K562 (cell line): ENCODE measurements around the gene ACADL. TPM values are rescaled to one million over a fixed set of nuclear protein-coding genes. Genes with fewer than 3 reads are reported as not detected.
A peak's percentile ranks its signal among the peaks of the same experiment; 100 is the strongest.

Experiments used
- ATAC-seq: fragments of 200-7000 bp; cut with Tn5 transposase; 3 replicates; pipeline ENCODE4 v1.9.1; 2020; ENCODE audit warnings: moderate library complexity
- BruUV-seq: library from RNA; stranded (reverse); fragments of 400-500 nt; replicated peaks from 2 replicates; lab custom pipeline; 2021; lab: Mats Ljungman, UMichigan
- CTCF ChIA-PET: fragments of 300-600 bp; formaldehyde crosslinking; extraction: SDS; loops from one replicate; lab custom pipeline; 2021; ENCODE audit warnings: low intra/inter-chr PET ratio; lab: Yijun Ruan, JAX
- POLR2A ChIA-PET: fragments of 300-600, 350-650 bp; sonication (Branson Sonifier 250); formaldehyde crosslinking; extraction: SDS; loops from one replicate; lab custom pipeline; 2021; ENCODE audit warnings: antibody characterized with exemption, inconsistent platforms; lab: Yijun Ruan, JAX
- DNase-seq, 4 experiments: peaks; one replicate each; pipeline versions ENCODE4 v3.0.0 to v3.0.0-alpha.2; 2011 to 2018; ENCODE audit warnings: low spot score in 3 of 4, mixed read lengths in 3 of 4; ENCODE audit errors: extremely low read depth in 1 of 4
- FAIRE-seq: peaks from 2 replicates; lab custom pipeline; 2011; peaks lifted over from hg19 to GRCh38; lab: Jason Lieb, UNC
- H2AFZ ChIP-seq: 2 replicates; pipeline ENCODE4 v1.6.0; 2011; ENCODE audit warnings: low read depth, low read length, control low read depth, inconsistent platforms
- H3K27ac ChIP-seq: fragments of 200-600 bp; 3 replicates; pipeline ENCODE4 v1.8.0; 2011; ENCODE audit warnings: low read depth, mild to moderate bottlenecking, control low read depth, inconsistent platforms, low read length, moderate library complexity, mixed read lengths; ENCODE audit errors: extremely low read depth
- H3K27me3 ChIP-seq, 2 experiments: fragments of 300-600 bp in 1 of 2; 2 replicates in 1 of 2; 3 replicates in 1 of 2; pipeline versions ENCODE4 v1.6.0 to v1.8.0; 2011; ENCODE audit warnings: inconsistent platforms in 2 of 2, low read length in 2 of 2, mild to moderate bottlenecking in 1 of 2, mixed read lengths in 1 of 2, moderate library complexity in 1 of 2; ENCODE audit not compliant: control insufficient read depth in 2 of 2, insufficient read depth in 2 of 2
- H3K36me3 ChIP-seq: fragments of 300-600 bp; 3 replicates; pipeline ENCODE4 v1.8.0; 2011; ENCODE audit warnings: mild to moderate bottlenecking, low read length, inconsistent platforms; ENCODE audit not compliant: control insufficient read depth, insufficient read depth
- H3K4me1 ChIP-seq, 2 experiments: fragments of 200-600 bp in 1 of 2; replicated peaks in 1 of 2; 2 replicates in 1 of 2; 3 replicates in 1 of 2; pipeline versions ENCODE4 v1.5.1 to v1.8.0; 2011; ENCODE audit warnings: inconsistent platforms in 2 of 2, low read length in 2 of 2, mild to moderate bottlenecking in 1 of 2, mixed read lengths in 1 of 2, moderate library complexity in 1 of 2; ENCODE audit not compliant: control insufficient read depth in 2 of 2, insufficient read depth in 2 of 2
- H3K4me2 ChIP-seq: 2 replicates; pipeline ENCODE4 v1.6.1; 2011; ENCODE audit warnings: low read length, control low read depth, inconsistent platforms, mixed read lengths; ENCODE audit not compliant: insufficient read depth
- H3K4me3 ChIP-seq: fragments of 200-600 bp; sonication (generic), shearing (Covaris generic); 2 replicates; pipeline ENCODE4 v1.5.1; 2016; ENCODE audit warnings: control low read depth, inconsistent platforms
- H3K79me2 ChIP-seq: fragments of 200-600 bp; 3 replicates; pipeline ENCODE4 v1.8.0; 2011; ENCODE audit warnings: low read length, inconsistent platforms; ENCODE audit not compliant: control insufficient read depth, insufficient read depth
- H3K9ac ChIP-seq, 2 experiments: 2 replicates each; pipeline versions ENCODE4 v1.6.0 to v1.6.1; 2011; ENCODE audit warnings: low read depth in 2 of 2, low read length in 2 of 2, control low read depth in 1 of 2, inconsistent platforms in 1 of 2, mild to moderate bottlenecking in 1 of 2, mixed read lengths in 1 of 2; ENCODE audit not compliant: insufficient read depth in 1 of 2
- H3K9me1 ChIP-seq: one replicate; pipeline ENCODE4 v1.6.0; 2011; ENCODE audit warnings: inconsistent platforms, mild to moderate bottlenecking, low read length, moderate library complexity; ENCODE audit not compliant: control insufficient read depth, insufficient read depth
- H3K9me3 ChIP-seq: replicated peaks from 2 replicates; pipeline ENCODE4 v1.5.1; 2011; ENCODE audit warnings: low read depth, low read length, inconsistent platforms; ENCODE audit not compliant: control insufficient read depth, insufficient read depth
- H4K20me1 ChIP-seq: replicated peaks from 2 replicates; pipeline ENCODE4 v1.6.1; 2011; ENCODE audit warnings: low read length, inconsistent platforms, mixed read lengths; ENCODE audit not compliant: control insufficient read depth, insufficient read depth
- CBX5 ChIP-seq: IDR thresholded peaks from 2 replicates; pipeline ENCODE4 v1.6.1; 2014; ENCODE audit warnings: low read depth, borderline replicate concordance
- HDAC1 ChIP-seq, 2 experiments: fragments of 450-650 bp; IDR thresholded peaks; 2 replicates each; pipeline ENCODE4 v1.6.1; 2016 to 2017; ENCODE audit warnings: inconsistent platforms in 1 of 2, mild to moderate bottlenecking in 1 of 2, moderate library complexity in 1 of 2
- KAT8 ChIP-seq: fragments of 450-650 bp; IDR thresholded peaks from 2 replicates; pipeline ENCODE4 v1.6.1; 2016; ENCODE audit warnings: low read depth, mild to moderate bottlenecking
- NR4A1 ChIP-seq, 2 experiments: fragments of 250-450 bp in 1 of 2; fragments of 450-650 bp in 1 of 2; sonication (Bioruptor Pico) in 1 of 2; IDR thresholded peaks; 2 replicates each; pipeline versions ENCODE4 v1.4.0 to v1.6.1; 2016 to 2020; ENCODE audit warnings: mild to moderate bottlenecking in 2 of 2, missing compliant biosample characterization in 1 of 2, missing genetic modification characterization in 1 of 2, moderate library complexity in 1 of 2
- PHTF2 ChIP-seq: fragments of 250-450 bp; sonication (Bioruptor Pico); IDR thresholded peaks from 2 replicates; pipeline ENCODE4 v1.5.0; 2021; ENCODE audit warnings: mild to moderate bottlenecking
- RBM22 ChIP-seq: fragments of 200-400 bp; formaldehyde crosslinking; IDR thresholded peaks from 2 replicates; pipeline ENCODE4 v1.6.1; 2018; ENCODE audit warnings: low read length, low read depth; ENCODE audit not compliant: poor library complexity, severe bottlenecking
- TARDBP ChIP-seq: fragments of 450-650 bp; IDR thresholded peaks from 2 replicates; pipeline ENCODE4 v1.6.1; 2016
- ZNF57 ChIP-seq: fragments of 450-650 bp; formaldehyde crosslinking; IDR thresholded peaks from 2 replicates; pipeline ENCODE4 v1.4.0; 2020; ENCODE audit warnings: mild to moderate bottlenecking, moderate library complexity
- WGBS: fragments of 100-300 bp; shearing (Covaris generic); methylation state at CpG from one replicate; pipeline ENCODE4 v1.1.6; 2016; ENCODE audit warnings: low coverage, mixed read lengths; ENCODE audit not compliant: insufficient coverage; ENCODE audit errors: missing lambda C conversion rate; 5-methylcytosine and 5-hydroxymethylcytosine counted together
- in situ Hi-C: fragments of 300-500 bp; cut with MboI; formaldehyde crosslinking; loops from 4 replicates; pipeline ENCODE4 v1.15.0; 2018; ENCODE audit warnings: inconsistent platforms, mixed read lengths
- intact Hi-C: fragments of 100-400 bp; cut with micrococcal nuclease; formaldehyde crosslinking; loops from 2 replicates; pipeline ENCODE4 v1.14.2; 2022
- polyA plus RNA-seq, 8 experiments: library from polyadenylated mRNA; depleted of rRNA in 4 of 8; stranded (reverse) in 5 of 8; unstranded in 3 of 8; fragments of >200 nt; fragmentation: Nextera tagmentation in 2 of 8; fragmentation: Illumina TruSeq in 1 of 8; extraction: Ambion mirVana in 2 of 8; extraction: Trizol in 1 of 8; gene quantifications; 2 replicates each; pipeline versions ENCODE4 v1.2.1 to v1.2.3, GENCODE V29; 2011 to 2014; ENCODE audit warnings: inconsistent platforms in 1 of 8, missing spikeins in 1 of 8
- total RNA-seq, 7 experiments: library from RNA; depleted of rRNA in 6 of 7; stranded (reverse); fragments of >200 nt in 6 of 7; fragmentation: Illumina TruSeq in 2 of 7; extraction: Trizol in 2 of 7; gene quantifications; 2 replicates each; pipeline versions ENCODE4 v1.2.1 to v1.2.3, GENCODE V29; 2011 to 2021; ENCODE audit warnings: low replicate concordance in 1 of 7
- TF ChIP-seq, protein P1 (sequence below): fragments of 250-450 bp; sonication (Bioruptor Pico); IDR thresholded peaks from 2 replicates; pipeline ENCODE4 v1.4.0; 2020; ENCODE audit warnings: borderline replicate concordance
- TF ChIP-seq, protein P2 (sequence below): fragments of 450-650 bp; formaldehyde crosslinking; IDR thresholded peaks from 2 replicates; pipeline ENCODE4 v1.4.0; 2022; ENCODE audit warnings: missing genetic modification characterization
- TF ChIP-seq, protein P3 (sequence below): fragments of 450-650 bp; IDR thresholded peaks from 2 replicates; pipeline ENCODE4 v1.6.1; 2018; ENCODE audit warnings: mild to moderate bottlenecking, low read depth; ENCODE audit not compliant: partially characterized antibody
- TF ChIP-seq, protein P4 (sequence below): fragments of 450-650 bp; IDR thresholded peaks from 2 replicates; pipeline ENCODE4 v1.6.1; 2017; ENCODE audit warnings: mild to moderate bottlenecking, moderate library complexity
- TF ChIP-seq, protein P5 (sequence below), 2 experiments: fragments of 450-650 bp in 1 of 2; sonication (generic) in 1 of 2; formaldehyde crosslinking in 1 of 2; IDR thresholded peaks in 1 of 2; conservative IDR thresholded peaks in 1 of 2; 2 replicates each; pipeline versions ENCODE4 v1.6.1 to v1.8.1; 2016 to 2023; ENCODE audit warnings: mild to moderate bottlenecking in 2 of 2, moderate library complexity in 2 of 2, inconsistent platforms in 1 of 2, missing genetic modification reagents in 1 of 2

Gene ACADL
- total and polyA plus RNA-seq, 9 of the 15 experiments (the other 6 are each of a cell fraction or from before 2014, with no cell fraction given) = 0.07 TPM; not detected in 8

DNA sequence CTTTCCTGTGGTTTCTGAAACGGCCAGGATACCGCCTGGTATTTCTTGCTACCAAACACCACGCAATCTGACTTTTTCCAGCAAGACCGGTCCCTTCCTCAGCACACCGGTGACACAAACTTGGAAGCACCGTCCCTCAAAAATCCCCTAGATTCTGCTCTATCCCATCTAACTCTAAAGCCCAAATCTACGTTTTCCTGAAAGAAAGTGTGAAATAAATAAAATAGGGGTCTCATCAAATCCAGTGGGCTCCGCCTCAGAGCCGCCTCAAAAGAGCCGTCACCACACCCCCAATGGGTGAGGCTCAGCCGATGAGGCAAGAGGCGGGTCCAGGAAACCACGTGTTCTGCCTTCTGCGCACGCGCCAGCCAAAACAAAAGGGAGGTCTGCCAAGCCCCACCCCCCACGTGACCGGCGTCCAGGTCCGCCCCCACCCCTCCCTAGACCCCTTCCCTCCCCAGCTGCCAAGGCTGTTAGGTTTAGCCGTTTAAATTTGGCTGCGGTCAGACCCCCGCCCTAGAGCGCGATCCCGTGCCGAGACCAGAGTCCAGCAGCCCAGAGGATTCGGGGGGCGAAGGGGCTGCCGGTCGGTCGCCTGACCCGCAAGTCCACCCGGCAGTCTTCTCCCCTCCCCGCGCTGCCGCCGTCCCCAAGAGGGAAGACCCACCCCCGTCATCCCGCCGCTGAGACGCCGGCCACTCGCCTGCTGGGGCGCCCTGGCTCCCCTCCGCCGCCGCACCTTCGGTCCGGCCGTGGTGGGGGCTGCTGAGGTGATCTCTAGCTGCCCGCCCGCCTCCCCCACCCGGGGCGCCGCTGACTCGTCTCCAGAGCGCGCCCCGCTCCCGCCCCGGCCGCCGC lies 54.6 kb downstream of the ACADL start:
- CTCF ChIA-PET = no interaction called here
- no peak for TF ChIP-seq TARDBP
- no peak for TF ChIP-seq HDAC1 (IDR thresholded peaks at IDR 0.05)
- TF ChIP-seq, protein P1, sequence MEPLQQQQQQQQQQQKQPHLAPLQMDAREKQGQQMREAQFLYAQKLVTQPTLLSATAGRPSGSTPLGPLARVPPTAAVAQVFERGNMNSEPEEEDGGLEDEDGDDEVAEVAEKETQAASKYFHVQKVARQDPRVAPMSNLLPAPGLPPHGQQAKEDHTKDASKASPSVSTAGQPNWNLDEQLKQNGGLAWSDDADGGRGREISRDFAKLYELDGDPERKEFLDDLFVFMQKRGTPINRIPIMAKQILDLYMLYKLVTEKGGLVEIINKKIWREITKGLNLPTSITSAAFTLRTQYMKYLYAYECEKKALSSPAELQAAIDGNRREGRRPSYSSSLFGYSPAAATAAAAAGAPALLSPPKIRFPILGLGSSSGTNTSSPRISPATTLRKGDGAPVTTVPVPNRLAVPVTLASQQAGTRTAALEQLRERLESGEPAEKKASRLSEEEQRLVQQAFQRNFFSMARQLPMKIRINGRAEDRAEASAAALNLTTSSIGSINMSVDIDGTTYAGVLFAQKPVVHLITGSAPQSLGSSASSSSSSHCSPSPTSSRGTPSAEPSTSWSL (CRISPR knock-in tag) = no peak
- no peak for TF ChIP-seq RBM22
- TF ChIP-seq, protein P2, sequence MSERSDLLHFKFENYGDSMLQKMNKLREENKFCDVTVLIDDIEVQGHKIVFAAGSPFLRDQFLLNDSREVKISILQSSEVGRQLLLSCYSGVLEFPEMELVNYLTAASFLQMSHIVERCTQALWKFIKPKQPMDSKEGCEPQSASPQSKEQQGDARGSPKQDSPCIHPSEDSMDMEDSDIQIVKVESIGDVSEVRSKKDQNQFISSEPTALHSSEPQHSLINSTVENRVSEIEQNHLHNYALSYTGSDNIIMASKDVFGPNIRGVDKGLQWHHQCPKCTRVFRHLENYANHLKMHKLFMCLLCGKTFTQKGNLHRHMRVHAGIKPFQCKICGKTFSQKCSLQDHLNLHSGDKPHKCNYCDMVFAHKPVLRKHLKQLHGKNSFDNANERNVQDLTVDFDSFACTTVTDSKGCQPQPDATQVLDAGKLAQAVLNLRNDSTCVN = no peak
- TF ChIP-seq KAT8 = no peak
- TF ChIP-seq, protein P3, sequence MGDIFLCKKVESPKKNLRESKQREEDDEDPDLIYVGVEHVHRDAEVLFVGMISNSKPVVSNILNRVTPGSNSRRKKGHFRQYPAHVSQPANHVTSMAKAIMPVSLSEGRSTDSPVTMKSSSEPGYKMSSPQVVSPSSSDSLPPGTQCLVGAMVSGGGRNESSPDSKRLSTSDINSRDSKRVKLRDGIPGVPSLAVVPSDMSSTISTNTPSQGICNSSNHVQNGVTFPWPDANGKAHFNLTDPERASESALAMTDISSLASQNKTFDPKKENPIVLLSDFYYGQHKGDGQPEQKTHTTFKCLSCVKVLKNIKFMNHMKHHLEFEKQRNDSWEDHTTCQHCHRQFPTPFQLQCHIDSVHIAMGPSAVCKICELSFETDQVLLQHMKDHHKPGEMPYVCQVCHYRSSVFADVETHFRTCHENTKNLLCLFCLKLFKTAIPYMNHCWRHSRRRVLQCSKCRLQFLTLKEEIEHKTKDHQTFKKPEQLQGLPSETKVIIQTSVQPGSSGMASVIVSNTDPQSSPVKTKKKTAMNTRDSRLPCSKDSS = no peak
- TF ChIP-seq, protein P4, sequence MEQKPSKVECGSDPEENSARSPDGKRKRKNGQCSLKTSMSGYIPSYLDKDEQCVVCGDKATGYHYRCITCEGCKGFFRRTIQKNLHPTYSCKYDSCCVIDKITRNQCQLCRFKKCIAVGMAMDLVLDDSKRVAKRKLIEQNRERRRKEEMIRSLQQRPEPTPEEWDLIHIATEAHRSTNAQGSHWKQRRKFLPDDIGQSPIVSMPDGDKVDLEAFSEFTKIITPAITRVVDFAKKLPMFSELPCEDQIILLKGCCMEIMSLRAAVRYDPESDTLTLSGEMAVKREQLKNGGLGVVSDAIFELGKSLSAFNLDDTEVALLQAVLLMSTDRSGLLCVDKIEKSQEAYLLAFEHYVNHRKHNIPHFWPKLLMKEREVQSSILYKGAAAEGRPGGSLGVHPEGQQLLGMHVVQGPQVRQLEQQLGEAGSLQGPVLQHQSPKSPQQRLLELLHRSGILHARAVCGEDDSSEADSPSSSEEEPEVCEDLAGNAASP = no peak
- no peak for TF ChIP-seq CBX5
- no peak for TF ChIP-seq ZNF57
- TF ChIP-seq NR4A1 (CRISPR knock-in tag; IDR thresholded peaks at IDR 0.05) = no peak
- TF ChIP-seq NR4A1 (tag; IDR thresholded peaks at IDR 0.05) = no peak
- TF ChIP-seq, protein P5, sequence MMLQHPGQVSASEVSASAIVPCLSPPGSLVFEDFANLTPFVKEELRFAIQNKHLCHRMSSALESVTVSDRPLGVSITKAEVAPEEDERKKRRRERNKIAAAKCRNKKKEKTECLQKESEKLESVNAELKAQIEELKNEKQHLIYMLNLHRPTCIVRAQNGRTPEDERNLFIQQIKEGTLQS (IDR thresholded peaks at IDR 0.05) = peak; percentile 71
- TF ChIP-seq, protein P5 (CRISPR knock-in tag; conservative IDR thresholded peaks at IDR 0.05) = no peak
- TF ChIP-seq PHTF2 (CRISPR knock-in tag) = no peak

More for the DNA sequence above, 54.6 kb downstream of the ACADL start:
- H3K79me2 ChIP-seq = peaks cover 17% of the 10 kb centered on the region; the same call in 2 of the 3 replicates
- intact Hi-C loops = loop anchor here (5.0 kb wide), 2 partner anchors 98 to 183 kb away; no protein-coding TSS in a partner anchor
- no peaks in the 10 kb centered on the region for H3K9me3 ChIP-seq
- H3K36me3 ChIP-seq = no peaks in the 10 kb centered on the region
- peak overlapping the region; percentile 93 for H2AFZ ChIP-seq
- H3K4me2 ChIP-seq = peak overlapping the region; percentile 91
- BruUV-seq = TSS peak; percentile 63
- H3K4me3 ChIP-seq = peak overlapping the region; percentile 72
- FAIRE-seq = peak; percentile 90
- no peaks in the 10 kb centered on the region for H3K9me1 ChIP-seq
- no peaks in the 10 kb centered on the region for H4K20me1 ChIP-seq
- H3K4me1 ChIP-seq = no peaks in the 10 kb centered on the region
- POLR2A ChIA-PET = no interaction called here
- peak overlapping the region; percentile 83 to 95 for H3K9ac ChIP-seq
- peak overlapping the region; percentile 85 for H3K27ac ChIP-seq
- in situ Hi-C loops = no loop called here
- peak; percentile 86 to 92 (median 86) for DNase-seq
- WGBS = 0% methylated on average over 13 of the region's 64 CpGs
- ATAC-seq = peak; percentile 84
- no peaks in the 10 kb centered on the region for H3K27me3 ChIP-seq
